Thyroid gland (tissue), 4 donors: ENCODE measurements around the gene GLTP.

Experiments used
- POLR2A ChIP-seq, 2 donors: fragments of 450-650 bp; IDR thresholded peaks; one replicate each; pipeline ENCODE4 v1.6.1; 2017; ENCODE audit warnings: antibody characterized with exemption in 2 of 2, mild to moderate bottlenecking in 2 of 2, moderate library complexity in 1 of 2
- TF ChIP-seq, protein P1 (sequence below), 6 experiments: fragments of 200-600 bp in 3 of 6; fragments of 450-650 bp in 3 of 6; sonication (generic) in 3 of 6; IDR thresholded peaks; one replicate each; pipeline ENCODE4 v1.5.1; 2016 to 2019; ENCODE audit warnings: antibody characterized with exemption in 6 of 6, mild to moderate bottlenecking in 2 of 6, inconsistent platforms in 1 of 6, moderate library complexity in 1 of 6

DNA sequence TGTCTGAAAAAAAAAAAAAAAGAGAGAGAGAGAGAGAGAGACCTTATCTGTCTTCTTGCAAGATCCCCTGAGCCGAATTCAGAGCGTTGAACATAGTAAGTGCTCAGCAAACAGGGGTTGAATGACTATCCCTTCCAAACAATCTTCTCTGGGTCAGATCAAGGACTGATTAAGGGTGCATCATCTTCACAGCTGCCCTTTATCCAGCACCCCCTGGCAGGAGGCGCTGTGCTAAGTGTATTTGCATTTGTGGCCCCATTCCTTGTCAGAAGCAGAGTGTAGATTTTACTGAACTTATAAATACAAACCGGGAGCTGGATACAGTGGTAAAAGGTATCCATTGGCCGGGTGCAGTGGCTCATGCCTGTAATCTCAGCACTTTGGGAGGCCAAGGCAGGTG is 38.3 kb downstream of the GLTP start:
- TF ChIP-seq, protein P1, sequence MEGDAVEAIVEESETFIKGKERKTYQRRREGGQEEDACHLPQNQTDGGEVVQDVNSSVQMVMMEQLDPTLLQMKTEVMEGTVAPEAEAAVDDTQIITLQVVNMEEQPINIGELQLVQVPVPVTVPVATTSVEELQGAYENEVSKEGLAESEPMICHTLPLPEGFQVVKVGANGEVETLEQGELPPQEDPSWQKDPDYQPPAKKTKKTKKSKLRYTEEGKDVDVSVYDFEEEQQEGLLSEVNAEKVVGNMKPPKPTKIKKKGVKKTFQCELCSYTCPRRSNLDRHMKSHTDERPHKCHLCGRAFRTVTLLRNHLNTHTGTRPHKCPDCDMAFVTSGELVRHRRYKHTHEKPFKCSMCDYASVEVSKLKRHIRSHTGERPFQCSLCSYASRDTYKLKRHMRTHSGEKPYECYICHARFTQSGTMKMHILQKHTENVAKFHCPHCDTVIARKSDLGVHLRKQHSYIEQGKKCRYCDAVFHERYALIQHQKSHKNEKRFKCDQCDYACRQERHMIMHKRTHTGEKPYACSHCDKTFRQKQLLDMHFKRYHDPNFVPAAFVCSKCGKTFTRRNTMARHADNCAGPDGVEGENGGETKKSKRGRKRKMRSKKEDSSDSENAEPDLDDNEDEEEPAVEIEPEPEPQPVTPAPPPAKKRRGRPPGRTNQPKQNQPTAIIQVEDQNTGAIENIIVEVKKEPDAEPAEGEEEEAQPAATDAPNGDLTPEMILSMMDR (IDR thresholded peaks at IDR 0.05) = no peak
- TF ChIP-seq POLR2A (IDR thresholded peaks at IDR 0.05) = no peak
